HG03039 (cell line): ENCODE data around the gene ZNF827.
A peak's percentile ranks its signal among the peaks of the same experiment; 100 is the strongest.
"Not testable (repeated sequence)": the region's sequence is repeated elsewhere in the genome, so short reads cannot be mapped to it uniquely, and the experiment has no call there.

ENCODE experiments used
- ATAC-seq: cut with Tn5 transposase; IDR thresholded peaks from one replicate; pipeline ENCODE4 v1.9.1; 2021; ENCODE audit warnings: mild to moderate bottlenecking, moderate library complexity; ENCODE audit not compliant: unreplicated experiment

The ZNF827 gene

GRCh38 chr4:145832384-145832783, 106.2 kb downstream of the ZNF827 start:
- ATAC-seq = not testable (repeated sequence)

GRCh38 chr4:145830699-145831098, 107.9 kb downstream of the ZNF827 start:
- peak; percentile 50 for ATAC-seq

- peak; percentile 50 for ATAC-seq
These were observed 108.8 kb downstream of the ZNF827 start for GRCh38 chr4:145829629-145830395.

- ATAC-seq = peak; percentile 72
These were observed 109.7 kb downstream of the ZNF827 start for GRCh38 chr4:145828802-145829485.

GRCh38 chr4:145827885-145828284, 110.7 kb downstream of the ZNF827 start:
- no peak for ATAC-seq

GRCh38 chr4:145825255-145825654, 113.4 kb downstream of the ZNF827 start:
- no peak for ATAC-seq

GRCh38 chr4:145824463-145824862, 114.2 kb downstream of the ZNF827 start:
- ATAC-seq = no peak

GRCh38 chr4:145823743-145824142, 114.9 kb downstream of the ZNF827 start:
- no peak for ATAC-seq

GRCh38 chr4:145822581-145822980, 116.0 kb downstream of the ZNF827 start:
- ATAC-seq = no peak

GRCh38 chr4:145822181-145822580, 116.4 kb downstream of the ZNF827 start:
- ATAC-seq = no peak

GRCh38 chr4:145821766-145822165, 116.9 kb downstream of the ZNF827 start:
- ATAC-seq = no peak

- ATAC-seq = no peak
These were observed 118.2 kb downstream of the ZNF827 start for GRCh38 chr4:145820407-145820806.

- no peak for ATAC-seq
These were observed 118.8 kb downstream of the ZNF827 start for GRCh38 chr4:145819853-145820181.

GRCh38 chr4:145819101-145819852, 119.3 kb downstream of the ZNF827 start:
- ATAC-seq = no peak

- ATAC-seq = no peak
These were observed 120.6 kb downstream of the ZNF827 start for GRCh38 chr4:145818011-145818410.

- no peak for ATAC-seq
These were observed 122.5 kb downstream of the ZNF827 start for GRCh38 chr4:145816091-145816490.

GRCh38 chr4:145815626-145816025, 123.0 kb downstream of the ZNF827 start:
- ATAC-seq = no peak

GRCh38 chr4:145815027-145815612, 123.5 kb downstream of the ZNF827 start:
- ATAC-seq = no peak

GRCh38 chr4:145814246-145814645, 124.4 kb downstream of the ZNF827 start:
- no peak for ATAC-seq

- no peak for ATAC-seq
These were observed 125.7 kb downstream of the ZNF827 start for GRCh38 chr4:145812919-145813318.

- ATAC-seq = peak; percentile 8
These were observed 129.6 kb downstream of the ZNF827 start for GRCh38 chr4:145808848-145809512.
